Stimulated activated CD4-positive, alpha-beta T cell treated with anti-CD3 and anti-CD28 coated beads, Interleukin-12 subunit alpha, Interleukin-12 subunit beta, amount 100 ng/mL, for 48 hours (primary cell): ENCODE data around the gene MAD2L1.
"Not testable (repeated sequence)": the region's sequence is repeated elsewhere in the genome, so short reads cannot be mapped to it uniquely, and the experiment has no call there.

Source experiments
- DNase-seq, 3 donors: peaks; one replicate each; pipeline ENCODE4 v3.0.0-alpha.2; 2020; ENCODE audit warnings: low read depth in 2 of 3, low spot score in 1 of 3

The MAD2L1 gene

GRCh38 chr4:120066517-120067340 lies at the start of gene MAD2L1:
MAD2L1 (minus strand) TSS chr4:120066848; CDS start chr4:120066734, 114 bp downstream.
- peak; percentile 94 to 97 (median 97) for DNase-seq

GRCh38 chr4:120111745-120112144 lies 45.1 kb upstream of the MAD2L1 start:
- no peak for DNase-seq

- DNase-seq, result no peak
Measured at GRCh38 chr4:120109406-120109805, 42.8 kb upstream of the MAD2L1 start.

- DNase-seq, result no peak
Measured at GRCh38 chr4:120105472-120105871, 38.8 kb upstream of the MAD2L1 start.

- DNase-seq, result no peak
Measured at GRCh38 chr4:120096508-120097297, 30.1 kb upstream of the MAD2L1 start.

- DNase-seq, result no peak
Measured at GRCh38 chr4:120088507-120088906, 21.9 kb upstream of the MAD2L1 start.

GRCh38 chr4:120088066-120088465 lies 21.4 kb upstream of the MAD2L1 start:
- DNase-seq, result not testable (repeated sequence)

GRCh38 chr4:120085705-120086104 lies 19.1 kb upstream of the MAD2L1 start:
- DNase-seq, result no peak

- no peak for DNase-seq
Measured at GRCh38 chr4:120084327-120084726, 17.7 kb upstream of the MAD2L1 start.

- DNase-seq, result no peak
Measured at GRCh38 chr4:120083152-120083551, 16.5 kb upstream of the MAD2L1 start.

GRCh38 chr4:120082251-120082650 lies 15.6 kb upstream of the MAD2L1 start:
- no peak for DNase-seq

GRCh38 chr4:120081726-120082125 lies 15.1 kb upstream of the MAD2L1 start:
- DNase-seq, result no peak

- DNase-seq, result no peak
Measured at GRCh38 chr4:120080533-120080932, 13.9 kb upstream of the MAD2L1 start.

GRCh38 chr4:120079839-120080520 lies 13.3 kb upstream of the MAD2L1 start:
- DNase-seq, result no peak

- DNase-seq, result no peak
Measured at GRCh38 chr4:120078216-120078615, 11.6 kb upstream of the MAD2L1 start.

GRCh38 chr4:120071192-120071795 lies 4.6 kb upstream of the MAD2L1 start:
- peak in 1 of 3 donors; percentile 33 for DNase-seq

GRCh38 chr4:120070196-120070595 lies 3.5 kb upstream of the MAD2L1 start:
- no peak for DNase-seq

GRCh38 chr4:120065974-120066516 lies 603 bp downstream of the MAD2L1 start:
- peak in 1 of 3 donors; percentile 48 for DNase-seq

GRCh38 chr4:120064887-120065286 lies 1.8 kb downstream of the MAD2L1 start:
- no peak for DNase-seq

GRCh38 chr4:120063711-120064110 lies 2.9 kb downstream of the MAD2L1 start:
- DNase-seq, result not testable (repeated sequence)

GRCh38 chr4:120062663-120063195 lies 3.9 kb downstream of the MAD2L1 start:
- no peak for DNase-seq
